SW480 (cell line): Measurements from ENCODE around the gene UBR4.

Experiments used
- DNase-seq: peaks from one replicate; pipeline ENCODE4 v3.0.0-alpha.2; 2016; ENCODE audit warnings: low spot score

UBR4 gene

DNA sequence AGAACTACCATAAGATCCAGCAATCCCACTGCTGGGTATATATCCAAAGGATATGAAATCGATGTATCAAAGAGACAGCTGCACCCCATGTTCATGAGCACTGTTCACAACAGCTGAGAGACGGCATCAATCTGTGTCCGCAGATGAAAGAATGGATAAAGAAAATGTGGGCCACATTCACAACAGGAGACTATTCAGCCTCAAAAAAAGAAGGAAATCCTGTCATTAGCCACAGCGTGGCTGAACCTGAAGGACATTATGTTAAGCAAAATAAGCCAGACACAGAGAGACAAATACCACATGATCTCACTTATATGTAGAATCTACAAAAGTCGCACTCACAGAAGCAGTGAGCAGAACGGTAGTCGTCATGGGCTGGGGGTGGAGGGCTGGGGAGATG is 154.4 kb downstream of the UBR4 start:
- DNase-seq, result no peak

DNA sequence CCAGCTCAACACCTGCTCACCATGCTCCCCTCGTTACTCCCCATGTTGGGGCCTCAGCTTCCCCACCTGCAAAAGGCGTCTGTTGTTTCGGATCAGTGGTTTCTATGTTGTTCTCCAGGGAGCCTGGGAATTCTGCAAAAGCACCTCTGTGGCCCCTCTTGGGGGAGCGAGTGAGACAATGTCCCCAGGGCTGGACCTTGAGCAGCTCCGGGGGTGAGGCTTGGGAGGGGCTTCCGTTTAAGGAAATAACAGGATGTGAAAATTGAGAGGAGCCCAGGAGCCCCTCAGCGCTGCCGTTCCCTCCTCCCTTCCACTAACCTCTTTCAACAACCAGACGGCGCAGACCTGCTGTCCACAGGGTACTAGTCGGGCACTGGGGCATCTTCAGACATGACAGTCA is 155.1 kb downstream of the UBR4 start:
- no peak for DNase-seq

DNA sequence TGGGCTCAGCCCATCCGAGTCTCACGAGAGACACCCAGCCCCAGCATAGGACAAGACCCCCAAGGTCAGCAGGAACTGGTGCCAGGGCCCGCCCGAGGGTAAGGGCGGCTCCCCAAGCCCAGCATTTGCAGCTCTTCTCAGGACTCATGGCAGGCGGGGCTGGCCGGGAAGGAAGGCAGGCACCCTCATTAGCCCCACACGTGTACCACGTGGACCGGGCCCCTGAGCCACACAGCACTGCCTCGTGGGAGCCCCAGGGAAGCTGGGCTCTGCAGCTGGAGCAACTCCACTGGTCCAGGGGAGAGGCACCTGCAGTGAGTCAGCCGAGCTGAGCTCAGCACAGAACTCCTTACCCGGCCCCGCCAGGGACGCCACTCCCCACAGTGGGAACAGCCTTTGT is 155.8 kb downstream of the UBR4 start:
- no peak for DNase-seq

- DNase-seq, result no peak
Observed at GRCh38 chr1:19053486-19053885, 156.6 kb downstream of the UBR4 start.

- DNase-seq, result no peak
Observed at GRCh38 chr1:19049798-19050197, 160.3 kb downstream of the UBR4 start.

GRCh38 chr1:19049128-19049768 is 160.8 kb downstream of the UBR4 start:
- no peak for DNase-seq

GRCh38 chr1:19046972-19047731 is 162.9 kb downstream of the UBR4 start:
- DNase-seq, result no peak

DNA sequence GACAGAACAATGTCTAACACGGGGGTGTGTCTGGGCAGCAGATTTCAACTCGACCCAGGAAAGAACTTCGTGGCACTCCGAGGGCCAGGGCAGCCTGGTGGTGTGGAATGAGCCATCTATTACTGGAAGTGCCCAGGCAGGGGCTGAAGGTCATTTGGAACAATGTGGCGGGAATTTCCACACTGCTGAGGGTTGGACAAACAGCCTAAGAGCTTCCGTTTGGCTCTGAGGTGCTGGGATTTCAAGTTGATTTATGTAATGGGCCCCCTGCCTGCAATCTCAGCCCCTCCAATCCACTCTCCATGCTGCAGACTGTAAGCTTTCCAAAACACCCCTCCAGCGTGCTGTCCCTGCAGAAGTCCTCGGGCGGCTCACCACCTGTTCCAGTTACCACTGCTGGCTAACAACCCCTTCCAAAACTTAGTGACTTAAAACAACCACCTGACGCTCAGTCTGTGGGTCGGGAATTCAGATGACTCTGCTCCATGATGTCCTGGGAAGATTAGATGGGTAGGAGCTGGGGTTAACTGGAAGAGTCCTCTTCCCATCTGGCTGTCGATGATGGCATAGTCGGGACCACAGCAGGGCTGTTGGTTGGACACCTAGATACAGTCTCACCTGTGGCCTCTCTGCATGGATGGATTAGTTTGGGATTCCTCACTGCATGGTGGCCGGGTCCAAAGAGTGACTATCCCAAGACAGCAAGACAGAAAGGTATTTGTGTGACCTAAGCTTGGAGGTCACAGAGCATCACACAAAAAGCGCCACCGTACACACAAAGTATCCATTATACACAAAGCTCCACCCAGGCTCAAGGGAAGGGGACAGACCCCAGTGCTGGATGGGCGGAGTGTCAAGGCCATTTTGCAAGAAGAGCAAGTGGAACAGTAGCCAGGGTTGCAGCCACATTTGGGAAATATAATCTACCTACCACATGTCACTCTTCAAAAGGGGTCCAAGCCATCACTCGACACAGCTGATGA is 163.9 kb downstream of the UBR4 start:
- no peak for DNase-seq

- no peak for DNase-seq
Observed at GRCh38 chr1:19044975-19045831, 164.9 kb downstream of the UBR4 start.

DNA sequence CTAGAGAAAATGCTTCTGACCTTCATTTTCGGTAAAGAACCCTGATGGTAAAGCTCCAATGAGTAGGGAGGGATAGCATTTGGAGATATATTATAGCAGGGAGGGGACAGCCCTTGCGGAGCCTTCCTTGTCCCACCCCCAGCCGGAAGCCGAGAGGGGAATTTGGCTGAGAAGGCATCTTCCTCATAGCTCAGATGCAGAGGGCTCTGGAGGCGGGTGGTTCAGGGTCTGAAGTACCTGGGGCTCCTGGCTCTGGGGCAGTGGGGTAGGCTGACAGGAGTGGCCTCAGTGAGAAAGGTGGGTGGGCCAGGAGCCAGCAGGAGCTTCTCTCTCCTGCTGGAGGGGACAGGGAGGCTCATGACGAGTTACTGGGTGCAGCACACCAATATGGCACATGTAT is 165.6 kb downstream of the UBR4 start:
- DNase-seq, result no peak

DNA sequence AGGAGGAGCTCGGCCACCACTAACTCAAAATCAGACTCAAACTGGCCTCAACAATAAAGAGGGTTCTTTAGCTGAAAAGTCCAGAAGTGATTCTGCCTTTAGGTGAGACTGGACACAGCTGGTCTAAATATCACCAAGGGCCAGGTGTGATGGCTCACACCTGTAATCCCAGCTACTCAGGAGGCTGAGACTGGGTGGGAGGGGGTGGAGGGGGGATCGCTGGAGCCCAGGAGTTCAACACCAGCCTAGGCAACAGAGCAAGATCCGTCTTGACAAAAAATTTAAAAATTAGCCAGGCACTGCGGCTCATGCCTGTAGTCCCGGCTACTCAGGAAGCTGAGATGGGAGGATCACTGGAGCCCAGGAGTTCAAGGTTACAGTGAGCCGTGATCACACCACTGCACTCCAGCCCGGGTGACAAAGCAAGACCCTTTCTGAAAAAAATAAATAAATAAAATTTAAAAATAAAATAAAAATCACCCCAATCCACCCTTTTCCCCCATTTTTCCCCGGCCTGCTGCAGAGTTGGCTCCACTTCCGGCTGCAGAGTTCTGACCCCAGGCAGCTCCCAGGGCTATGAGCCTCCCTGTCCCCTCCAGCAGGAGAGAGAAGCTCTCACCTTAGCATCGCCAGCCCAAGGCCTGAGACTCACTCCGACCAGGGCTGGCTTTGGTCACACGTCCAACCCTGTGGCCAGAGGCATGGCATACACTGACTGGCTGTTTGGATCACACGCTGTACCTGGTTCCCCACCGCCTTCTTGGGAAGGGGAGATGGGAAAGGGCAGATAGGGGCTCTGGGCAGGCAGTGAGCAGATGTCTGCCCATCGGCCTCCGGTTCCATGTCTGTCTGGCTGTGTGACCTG is 166.3 kb downstream of the UBR4 start:
- no peak for DNase-seq

GRCh38 chr1:19042675-19043578 is 167.1 kb downstream of the UBR4 start:
- DNase-seq, result no peak

- DNase-seq, result no peak
Observed at GRCh38 chr1:19040010-19040680, 169.9 kb downstream of the UBR4 start.

DNA sequence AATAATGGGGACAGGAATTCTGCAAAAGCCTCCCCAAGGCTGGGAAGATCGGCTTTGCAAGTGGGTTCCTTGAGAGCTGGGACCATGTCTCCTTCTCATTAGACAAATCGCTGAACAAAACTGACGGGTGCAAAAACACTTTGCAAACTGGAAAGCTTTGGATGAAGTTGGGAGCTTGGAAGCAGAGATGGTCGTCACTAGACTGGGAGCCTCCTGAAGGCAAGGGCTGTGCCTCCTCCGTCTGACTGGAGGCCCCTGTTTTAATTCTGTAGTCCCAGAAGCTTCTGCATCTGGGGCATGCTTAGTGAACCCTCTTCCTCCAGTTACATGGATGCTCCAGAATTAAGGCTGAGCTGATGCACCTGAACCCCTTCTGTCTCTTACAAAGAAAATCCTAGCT is 171.3 kb downstream of the UBR4 start:
- no peak for DNase-seq

GRCh38 chr1:19038096-19038495 is 172.0 kb downstream of the UBR4 start:
- DNase-seq, result no peak

DNA sequence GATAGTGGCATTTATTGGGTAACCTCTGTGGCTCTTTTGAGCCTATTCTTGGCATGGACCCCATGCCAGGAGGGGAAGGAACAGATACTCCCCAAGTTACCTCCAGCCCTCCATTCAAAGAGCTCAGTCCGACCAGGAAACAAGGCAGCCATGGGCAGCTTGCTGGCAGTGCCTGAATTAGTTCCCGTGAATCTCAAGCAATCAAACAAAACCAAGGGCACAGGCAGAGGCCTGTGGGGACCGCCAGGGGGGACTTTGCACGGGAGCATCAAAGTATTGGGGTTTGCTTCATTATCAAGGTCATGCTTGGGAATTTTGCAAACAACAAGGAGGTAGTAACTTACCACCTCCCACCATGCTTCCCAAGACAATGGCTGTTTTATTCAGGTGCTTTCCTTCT is 172.4 kb downstream of the UBR4 start:
- no peak for DNase-seq

GRCh38 chr1:19036813-19037605 is 173.1 kb downstream of the UBR4 start:
- no peak for DNase-seq
